A549 (cell line): ENCODE measurements around the gene FOXO6. TPM values are rescaled to one million over a fixed set of nuclear protein-coding genes. Genes with fewer than 3 reads are reported as not detected.

Experiments used
- ATAC-seq, 2 experiments: fragments of 200-7000 bp in 1 of 2; fragments of >200 bp in 1 of 2; cut with Nextera tagmentation in 1 of 2; cut with Tn5 transposase in 1 of 2; 3 replicates each; pipeline versions ENCODE4 v1.8.0 to v1.9.1; 2018 to 2020; ENCODE audit warnings: mild to moderate bottlenecking in 1 of 2, moderate library complexity in 1 of 2
- CTCF ChIA-PET: fragments of 300-600 bp; sonication (Branson Sonifier 250); formaldehyde crosslinking; extraction: SDS; loops from one replicate; lab custom pipeline; 2021; ENCODE audit warnings: antibody characterized with exemption, inconsistent platforms; lab: Yijun Ruan, JAX
- POLR2A ChIA-PET: fragments of 350-600 bp; formaldehyde crosslinking; extraction: SDS; loops from one replicate; lab custom pipeline; 2021; ENCODE audit warnings: antibody characterized with exemption, inconsistent platforms; lab: Yijun Ruan, JAX
- DNase-seq, 2 experiments: peaks; one replicate each; pipeline versions ENCODE4 v3.0.0 to v3.0.0-alpha.2; 2011 to 2016; ENCODE audit warnings: low read depth in 1 of 2, low spot score in 1 of 2
- FAIRE-seq: peaks from 2 replicates; lab custom pipeline; 2011; peaks lifted over from hg19 to GRCh38; lab: Jason Lieb, UNC
- H3K27ac ChIP-seq, 2 experiments: fragments of >200 bp; sonication (Bioruptor Twin); formaldehyde crosslinking; 3 replicates each; pipeline ENCODE4 v1.5.1; 2016 to 2017
- H3K4me1 ChIP-seq: fragments of >200 bp; sonication (Bioruptor Twin); formaldehyde crosslinking; 3 replicates; pipeline ENCODE4 v1.6.1; 2016
- H3K4me2 ChIP-seq: fragments of >200 bp; sonication (Bioruptor Twin); formaldehyde crosslinking; 3 replicates; pipeline ENCODE4 v1.6.1; 2016
- H3K4me3 ChIP-seq: fragments of >200 bp; sonication (Bioruptor Twin); formaldehyde crosslinking; 3 replicates; pipeline ENCODE4 v1.5.1; 2016
- H3K9me3 ChIP-seq: fragments of >200 bp; sonication (Bioruptor Twin); formaldehyde crosslinking; 3 replicates; pipeline ENCODE4 v1.6.1; 2016
- CBX2 ChIP-seq: fragments of 200-600 bp; sonication (generic); IDR thresholded peaks from 2 replicates; pipeline ENCODE4 v1.6.1; 2016; ENCODE audit warnings: low read depth, mild to moderate bottlenecking, borderline replicate concordance
- CBX8 ChIP-seq: fragments of 200-600 bp; sonication (generic); IDR thresholded peaks from 2 replicates; pipeline ENCODE4 v1.6.1; 2016
- CHD2 ChIP-seq: fragments of 150-350 bp; IDR thresholded peaks from 2 replicates; pipeline ENCODE4 v1.6.1; 2014; ENCODE audit warnings: low read length; ENCODE audit not compliant: partially characterized antibody
- CHD4 ChIP-seq: fragments of 200-600 bp; sonication (generic); IDR thresholded peaks from 2 replicates; pipeline ENCODE4 v1.6.1; 2016; ENCODE audit warnings: antibody characterized with exemption, mild to moderate bottlenecking, borderline replicate concordance
- FOSB ChIP-seq: fragments of 250-450 bp; sonication (Bioruptor Pico); IDR thresholded peaks from 2 replicates; pipeline ENCODE4 v1.5.0; 2020; ENCODE audit warnings: mild to moderate bottlenecking, moderate library complexity
- FOSL2 ChIP-seq, 2 experiments: fragments of 450-650 bp in 1 of 2; fragments of >200 bp in 1 of 2; sonication (Bioruptor Twin) in 1 of 2; formaldehyde crosslinking; IDR thresholded peaks; 2 replicates each; pipeline versions ENCODE4 v1.5.0 to v1.6.1; 2016 to 2020; ENCODE audit warnings: mild to moderate bottlenecking in 1 of 2, moderate library complexity in 1 of 2
- FOXS1 ChIP-seq: fragments of 250-450 bp; sonication (Bioruptor Pico); IDR thresholded peaks from 2 replicates; pipeline ENCODE4 v1.5.0; 2020; ENCODE audit warnings: mild to moderate bottlenecking, moderate library complexity
- GATA3 ChIP-seq: IDR thresholded peaks from 2 replicates; pipeline ENCODE4 v1.6.1; 2012; ENCODE audit warnings: borderline replicate concordance
- HEYL ChIP-seq: fragments of 250-450 bp; sonication (Bioruptor Pico); IDR thresholded peaks from 2 replicates; pipeline ENCODE4 v1.8.0; 2021; ENCODE audit warnings: mild to moderate bottlenecking, moderate library complexity
- KDM1A ChIP-seq: fragments of 200-600 bp; sonication (generic); IDR thresholded peaks from 2 replicates; pipeline ENCODE4 v1.6.1; 2016; ENCODE audit warnings: low read depth, mild to moderate bottlenecking
- KDM5A ChIP-seq: fragments of 200-600 bp; sonication (generic); IDR thresholded peaks from 2 replicates; pipeline ENCODE4 v1.6.1; 2016; ENCODE audit warnings: antibody characterized with exemption, mild to moderate bottlenecking
- MAZ ChIP-seq: fragments of 150-350 bp; IDR thresholded peaks from 2 replicates; pipeline ENCODE4 v1.6.1; 2014; ENCODE audit warnings: antibody characterized with exemption, low read depth, low read length, borderline replicate concordance
- NFE2L2 ChIP-seq: fragments of 150-350 bp; conservative IDR thresholded peaks from 2 replicates; pipeline ENCODE4 v1.6.1; 2014; ENCODE audit warnings: low read length
- NR3C1 ChIP-seq: fragments of >200 bp; sonication (Bioruptor Twin); formaldehyde crosslinking; IDR thresholded peaks from 3 replicates; pipeline ENCODE4 v1.6.1; 2017
- PHF8 ChIP-seq: fragments of 200-600 bp; sonication (generic); IDR thresholded peaks from 2 replicates; pipeline ENCODE4 v1.6.1; 2016; ENCODE audit warnings: low read depth, mild to moderate bottlenecking, antibody characterized with exemption, moderate library complexity, borderline replicate concordance
- RAD21 ChIP-seq, 2 experiments: fragments of >200 bp in 1 of 2; sonication (Bioruptor Twin) in 1 of 2; formaldehyde crosslinking in 1 of 2; IDR thresholded peaks in 1 of 2; conservative IDR thresholded peaks in 1 of 2; 2 replicates in 1 of 2; 3 replicates in 1 of 2; pipeline ENCODE4 v1.6.1; 2012 to 2018; ENCODE audit warnings: inconsistent platforms in 1 of 2
- RARB ChIP-seq: fragments of 250-450 bp; sonication (Bioruptor Pico); IDR thresholded peaks from 2 replicates; pipeline ENCODE4 v1.8.0; 2021; ENCODE audit warnings: mild to moderate bottlenecking, moderate library complexity
- RCOR1 ChIP-seq: fragments of 150-350 bp; IDR thresholded peaks from 2 replicates; pipeline ENCODE4 v1.6.1; 2014; ENCODE audit warnings: antibody characterized with exemption, low read length, low read depth
- REST ChIP-seq: fragments of 200-600 bp; sonication (generic); IDR thresholded peaks from 2 replicates; pipeline ENCODE4 v1.6.1; 2016; ENCODE audit warnings: antibody characterized with exemption, mild to moderate bottlenecking, moderate library complexity
- SMC3 ChIP-seq: fragments of >200 bp; sonication (Bioruptor Twin); formaldehyde crosslinking; IDR thresholded peaks from 3 replicates; pipeline ENCODE4 v1.6.1; 2018; ENCODE audit warnings: inconsistent platforms
- ZSCAN20 ChIP-seq: fragments of 250-450 bp; sonication (Bioruptor Pico); IDR thresholded peaks from 2 replicates; pipeline ENCODE4 v1.8.0; 2022; ENCODE audit warnings: mild to moderate bottlenecking, moderate library complexity
- WGBS: methylation state at CpG from one replicate; pipeline ENCODE4 v1.1.6; 2017; ENCODE audit errors: missing lambda C conversion rate; 5-methylcytosine and 5-hydroxymethylcytosine counted together
- polyA plus RNA-seq, 4 experiments: library from polyadenylated mRNA; depleted of rRNA in 3 of 4; stranded (reverse); fragments of >200 nt; fragmentation: RNase III in 1 of 4; extraction: RNeasy Plus Mini Kit Qiagen cat#74134 plus additional on column Dnase treatment in 1 of 4; gene quantifications; 2 replicates in 3 of 4; 3 replicates in 1 of 4; pipeline ENCODE4 v1.2.3, GENCODE V29; 2011 to 2017
- TF ChIP-seq, protein P1 (sequence below): IDR thresholded peaks from 2 replicates; pipeline ENCODE4 v1.6.1; 2012

FOXO6 gene
- polyA plus RNA-seq, 2 of the 4 experiments (the other 2 are of a cell fraction), result 0.10 to 0.25 TPM

DNA sequence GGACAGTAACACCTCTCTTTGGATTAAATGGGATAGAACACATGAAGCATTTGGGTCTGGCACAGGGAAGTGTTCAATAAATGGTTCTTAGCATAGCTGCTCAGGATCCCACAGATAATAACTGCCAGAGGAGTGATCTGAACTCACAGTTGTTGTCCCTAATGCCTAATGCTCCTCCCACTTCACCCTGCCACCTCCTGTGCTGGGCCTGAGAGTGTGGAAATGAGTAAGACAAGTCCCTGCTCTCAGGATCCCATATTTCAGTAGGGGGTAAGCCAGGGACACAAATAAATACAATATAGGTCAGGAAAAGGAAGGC lies 19.9 kb upstream of the FOXO6 start:
- H3K4me2 ChIP-seq, result no peak overlapping the region; the same call in 2 of the 3 replicates
- CTCF ChIA-PET, result interaction anchor here (1.3 to 1.6 kb wide), 3 partner anchors 10 to 76 kb away, joined by 3 to 4 read pairs (median 3); no protein-coding TSS in a partner anchor
- no peak overlapping the region for H3K4me3 ChIP-seq
- peaks cover 12% of the 10 kb centered on the region; the same call in 1 of the 3 replicates for H3K4me1 ChIP-seq
- H3K27ac ChIP-seq, result no peak overlapping the region
- POLR2A ChIA-PET, result no interaction called here
- no peak; a peak in 2 of 6 replicates for ATAC-seq
- peaks cover 13% of the 10 kb centered on the region; the same call in 2 of the 3 replicates for H3K9me3 ChIP-seq
- no peak for FAIRE-seq
- TF ChIP-seq KDM1A (no peak), NFE2L2 (no peak), GATA3 (no peak), PHF8 (no peak), FOXS1 (no peak), MAZ (no peak), FOSB (CRISPR knock-in tag) (no peak), CHD4 (no peak), CHD2 (no peak), RCOR1 (no peak)
- TF ChIP-seq, all 56 proteins: peak for 0
- no peak for DNase-seq

DNA sequence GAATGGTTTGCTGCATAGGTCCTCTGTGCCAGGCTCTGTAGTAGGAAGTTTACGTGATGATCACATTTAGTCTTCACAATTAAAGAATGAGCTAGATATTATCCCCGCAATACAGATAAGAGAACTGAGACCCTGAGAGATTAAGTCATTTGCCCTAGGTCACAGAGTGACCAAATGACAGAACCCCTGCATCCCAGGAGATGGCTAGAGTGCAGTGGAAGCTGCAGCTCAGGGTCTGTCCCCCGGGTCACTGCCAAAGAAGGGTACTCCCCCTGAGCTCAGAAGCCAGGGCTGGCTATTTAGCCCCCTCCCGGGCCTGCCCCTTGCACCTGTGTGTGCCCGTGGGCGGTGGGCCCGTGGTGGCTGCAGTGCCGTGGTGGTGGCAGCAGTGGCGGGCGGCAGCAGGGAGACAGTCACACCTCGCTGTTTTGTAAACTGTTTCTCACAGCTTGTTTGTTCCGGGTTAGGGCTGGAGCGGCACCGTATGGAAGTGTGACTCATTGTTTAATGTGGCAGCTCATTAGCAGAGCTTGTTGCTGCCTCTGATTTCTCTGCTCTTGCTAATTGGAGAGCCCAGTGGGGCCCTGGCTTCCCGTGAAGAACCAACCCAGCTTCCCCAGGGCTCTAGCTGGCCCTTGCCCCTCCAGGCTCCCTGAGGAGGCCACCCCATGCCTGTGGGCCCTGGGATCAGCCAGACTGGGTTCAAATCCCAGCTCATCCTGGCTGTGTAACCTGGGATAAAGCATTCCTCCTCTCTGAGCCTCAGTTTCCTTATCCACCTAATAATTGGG lies 19.3 kb upstream of the FOXO6 start:
- Histone ChIP-seq H3K9me3 (peaks cover 13% of the 10 kb centered on the region; the same call in 2 of the 3 replicates), H3K27ac (peak overlapping the region; percentile 40 to 53; a peak in 4 of 6 replicates), H3K4me3 (no peak overlapping the region), H3K4me1 (peaks cover 12% of the 10 kb centered on the region; the same call in 1 of the 3 replicates), H3K4me2 (peak overlapping the region; percentile 56; the same call in 2 of the 3 replicates)
- TF ChIP-seq FOSL2 (IDR thresholded peaks at IDR 0.05) (no peak), FOSL2 (CRISPR knock-in tag; IDR thresholded peaks at IDR 0.05) (0 out of 2 replicates have a peak, but pooled peaks have one; percentile 18), KDM5A (no peak), HEYL (no peak), RARB (no peak)
- TF ChIP-seq, protein P1, sequence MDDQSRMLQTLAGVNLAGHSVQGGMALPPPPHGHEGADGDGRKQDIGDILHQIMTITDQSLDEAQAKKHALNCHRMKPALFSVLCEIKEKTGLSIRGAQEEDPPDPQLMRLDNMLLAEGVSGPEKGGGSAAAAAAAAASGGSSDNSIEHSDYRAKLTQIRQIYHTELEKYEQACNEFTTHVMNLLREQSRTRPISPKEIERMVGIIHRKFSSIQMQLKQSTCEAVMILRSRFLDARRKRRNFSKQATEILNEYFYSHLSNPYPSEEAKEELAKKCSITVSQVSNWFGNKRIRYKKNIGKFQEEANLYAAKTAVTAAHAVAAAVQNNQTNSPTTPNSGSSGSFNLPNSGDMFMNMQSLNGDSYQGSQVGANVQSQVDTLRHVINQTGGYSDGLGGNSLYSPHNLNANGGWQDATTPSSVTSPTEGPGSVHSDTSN, result no peak
- 46% methylated on average over 9 of the region's 15 CpGs for WGBS
- ChIA-PET CTCF (interaction anchor here (1.3 to 1.6 kb wide), 3 partner anchors 10 to 75 kb away, joined by 3 to 4 read pairs (median 3); no protein-coding TSS in a partner anchor), POLR2A (no interaction called here)
- FAIRE-seq (no peak), ATAC-seq (peak; percentile 58 to 68; a peak in 4 of 6 replicates), DNase-seq (no peak)

DNA sequence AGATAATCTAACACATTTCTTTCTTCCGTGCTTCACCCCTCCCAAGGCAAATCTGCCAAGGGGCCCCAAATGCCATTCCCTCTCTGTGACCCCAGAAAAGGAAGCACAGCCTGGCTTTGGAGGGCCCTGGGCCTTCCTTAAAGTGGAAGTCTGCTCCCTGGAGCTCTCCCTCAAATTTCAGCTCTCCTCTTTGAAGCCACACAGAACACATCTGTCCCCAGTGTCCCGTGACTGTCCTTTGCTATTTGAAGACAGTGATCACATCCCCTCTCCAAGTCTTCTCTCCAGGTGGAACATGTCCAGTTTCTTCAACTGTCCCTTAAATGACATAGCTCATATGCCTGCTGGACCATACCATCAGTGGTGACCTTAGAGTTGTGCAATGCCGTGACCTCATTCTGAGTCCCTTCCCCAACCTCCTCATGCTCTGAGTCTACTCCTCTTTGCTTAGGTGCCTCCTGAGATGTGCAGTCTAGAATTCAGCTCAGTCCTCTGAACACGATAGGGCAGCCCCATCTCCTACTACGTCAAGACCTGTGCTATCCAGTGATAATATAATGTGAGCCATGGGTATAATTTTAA lies 18.4 kb upstream of the FOXO6 start:
- POLR2A ChIA-PET, result no interaction called here
- no peak for FAIRE-seq
- Histone ChIP-seq H3K4me2 (no peak overlapping the region), H3K4me1 (peaks cover 12% of the 10 kb centered on the region; the same call in 1 of the 3 replicates), H3K9me3 (peaks cover 13% of the 10 kb centered on the region; the same call in 2 of the 3 replicates), H3K27ac (no peak overlapping the region), H3K4me3 (no peak overlapping the region)
- TF ChIP-seq REST (no peak), SMC3 (no peak), GATA3 (no peak), RAD21 (conservative IDR thresholded peaks at IDR 0.05 in 1 of 2, IDR thresholded peaks at IDR 0.05 in 1 of 2) (no peak), ZSCAN20 (CRISPR knock-in tag) (no peak), CBX8 (no peak), NR3C1 (no peak), CHD2 (no peak), CBX2 (no peak)
- 78% methylated on average over 5 of the region's 5 CpGs for WGBS
- CTCF ChIA-PET, result interaction anchor here (0.7 to 1.3 kb wide), 2 partner anchors 36 to 75 kb away, joined by 3 read pairs; no protein-coding TSS in a partner anchor
- no peak for ATAC-seq
- no peak for DNase-seq
